ENCODE measurements around the gene CPSF6. TPM values are rescaled to one million over a fixed set of nuclear protein-coding genes. Genes with fewer than 3 reads are reported as not detected.
A peak's percentile ranks its signal among the peaks of the same experiment; 100 is the strongest.

CPSF6 gene
- total RNA-seq, 2 experiments from 2014 or later: 86.6 to 90.0 TPM

DNA sequence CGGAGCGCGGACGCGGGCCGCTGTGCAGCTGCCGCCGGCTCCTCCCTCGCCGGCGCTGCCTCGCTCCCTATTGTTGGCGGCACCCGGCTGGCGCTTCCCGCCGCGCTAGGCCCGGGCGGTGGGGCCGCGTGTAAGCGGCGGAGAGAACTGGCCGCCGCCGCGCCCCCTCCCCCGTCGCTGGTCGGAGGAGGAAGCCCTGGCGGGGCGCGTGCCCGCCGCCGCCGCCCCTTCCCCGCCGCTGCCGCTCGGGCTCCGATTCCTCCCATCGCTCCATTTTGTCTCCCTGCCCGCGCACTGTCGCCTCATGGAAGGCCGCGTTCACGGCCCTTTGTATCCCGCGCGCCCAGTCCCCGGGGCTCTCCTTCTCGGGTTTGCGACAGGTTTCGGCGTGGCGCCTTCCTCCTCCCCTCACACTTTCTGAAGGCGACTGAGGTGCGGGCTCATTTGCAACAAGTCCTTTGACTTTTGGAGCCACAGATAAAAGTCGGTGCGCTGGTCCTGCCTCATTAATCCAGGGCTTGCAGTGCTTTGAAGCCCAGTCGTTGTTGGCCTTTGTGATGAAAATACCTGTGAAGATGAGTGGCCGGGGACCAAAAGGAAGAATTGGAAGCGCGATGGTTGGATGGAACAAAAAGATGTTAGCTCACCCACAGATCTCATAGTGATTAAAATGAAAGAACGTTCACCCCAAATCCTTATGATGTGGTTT lies 707 bp downstream of the CPSF6 start:
- H3K4me1 Mint-ChIP-seq (ENCODE audit: low read depth): peaks cover 51% of the 10 kb centered on the region
- CTCF ChIA-PET: interaction anchor here (1.2 to 1.7 kb wide), 3 partner anchors 12 to 83 kb away, joined by 4 to 5 read pairs (median 4); no protein-coding TSS in a partner anchor
- H3K36me3 Mint-ChIP-seq: peaks cover 11% of the 10 kb centered on the region
- no peaks in the 10 kb centered on the region for H3K27me3 Mint-ChIP-seq
- intact Hi-C loops (cut with micrococcal nuclease): loop anchor here (1.0 to 2.0 kb wide), 7 partner anchors 14 to 1003 kb away; partner anchors contain the start of genes CCT2 and CNOT2
- no peaks in the 10 kb centered on the region for H3K9me3 Mint-ChIP-seq
- peak overlapping the region; percentile 96 for H3K4me3 Mint-ChIP-seq
- POLR2A ChIA-PET: interaction anchor here (0.7 to 2.2 kb wide), 5 partner anchors 12 to 78 kb away, joined by 3 to 10 read pairs (median 4); no protein-coding TSS in a partner anchor
- DNase-seq: peak; percentile 59
- peak overlapping the region; percentile 99 for H3K27ac Mint-ChIP-seq

DNA sequence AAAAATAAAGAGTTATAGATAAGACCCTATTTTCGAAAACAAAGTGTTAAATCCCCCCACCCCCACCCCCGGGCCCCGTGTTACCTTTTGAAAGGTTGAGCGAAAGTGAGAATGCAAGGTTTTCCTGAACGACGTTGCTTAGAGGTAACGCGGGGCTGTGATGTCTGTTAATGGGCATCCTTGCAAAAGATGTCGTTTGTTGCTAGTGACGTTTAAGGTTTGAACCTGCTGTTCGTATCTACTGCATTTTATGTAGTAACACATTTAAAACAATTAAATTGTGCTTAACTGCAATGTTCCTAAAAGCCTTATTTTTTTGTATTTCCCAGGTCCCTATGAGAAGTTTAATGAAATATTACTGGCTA lies 1.2 kb downstream of the CPSF6 start:
- H3K4me1 Mint-ChIP-seq (ENCODE audit: low read depth): peaks cover 57% of the 10 kb centered on the region
- peaks cover 11% of the 10 kb centered on the region for H3K36me3 Mint-ChIP-seq
- DNase-seq: peak; percentile 51
- peak overlapping the region; percentile 96 for H3K4me3 Mint-ChIP-seq
- no peaks in the 10 kb centered on the region for H3K9me3 Mint-ChIP-seq
- ChIA-PET POLR2A (interaction anchor here (0.7 to 2.2 kb wide), 3 partner anchors 12 to 79 kb away, joined by 4 to 10 read pairs (median 4); no protein-coding TSS in a partner anchor), CTCF (interaction anchor here (1.3 kb wide), 1 partner anchor 11 kb away, joined by 4 read pairs; no protein-coding TSS in a partner anchor)
- no peaks in the 10 kb centered on the region for H3K27me3 Mint-ChIP-seq
- intact Hi-C loops (cut with micrococcal nuclease): loop anchor here (1.0 kb wide), 1 partner anchor 14 kb away; no protein-coding TSS in a partner anchor
- peak overlapping the region; percentile 99 for H3K27ac Mint-ChIP-seq

DNA sequence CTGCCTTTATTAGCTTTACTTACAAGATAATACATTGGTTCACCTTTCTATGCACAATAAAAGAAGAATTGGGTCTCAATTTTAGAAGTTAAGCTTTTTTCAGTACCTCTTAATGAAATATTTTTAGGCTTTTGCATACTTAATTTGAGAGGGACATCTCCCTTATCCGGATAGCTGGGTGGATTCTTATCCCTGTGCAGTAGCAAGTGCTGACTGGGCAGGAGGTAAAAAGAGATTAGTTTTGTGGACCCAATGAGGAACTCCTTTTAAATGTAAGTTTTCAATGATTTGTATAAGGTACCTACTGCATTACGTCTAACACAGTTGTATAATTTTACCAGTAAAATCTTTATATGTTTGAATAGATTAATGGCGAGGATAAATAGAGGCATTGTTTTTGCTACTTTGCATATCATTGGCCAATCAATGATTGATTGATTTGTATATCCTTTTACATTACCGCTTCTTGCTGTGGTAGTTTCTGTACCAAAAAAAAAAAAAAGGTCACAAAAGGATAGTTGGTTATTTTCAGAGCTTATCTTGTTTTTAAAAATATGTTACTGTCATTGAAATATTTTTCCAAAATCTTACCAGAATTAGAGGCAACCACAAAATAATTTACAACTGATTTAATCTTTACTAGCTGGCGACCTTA lies 2.2 kb downstream of the CPSF6 start:
- ChIA-PET POLR2A (interaction anchor here (0.6 to 0.8 kb wide), 2 partner anchors 11 to 230 kb away, joined by 3 to 4 read pairs; no protein-coding TSS in a partner anchor), CTCF (interaction anchor here (1.0 to 3.2 kb wide), 3 partner anchors 12 to 85 kb away, joined by 3 to 33 read pairs (median 16); no protein-coding TSS in a partner anchor)
- peaks cover 64% of the 10 kb centered on the region for H3K4me1 Mint-ChIP-seq (ENCODE audit: low read depth)

DNA sequence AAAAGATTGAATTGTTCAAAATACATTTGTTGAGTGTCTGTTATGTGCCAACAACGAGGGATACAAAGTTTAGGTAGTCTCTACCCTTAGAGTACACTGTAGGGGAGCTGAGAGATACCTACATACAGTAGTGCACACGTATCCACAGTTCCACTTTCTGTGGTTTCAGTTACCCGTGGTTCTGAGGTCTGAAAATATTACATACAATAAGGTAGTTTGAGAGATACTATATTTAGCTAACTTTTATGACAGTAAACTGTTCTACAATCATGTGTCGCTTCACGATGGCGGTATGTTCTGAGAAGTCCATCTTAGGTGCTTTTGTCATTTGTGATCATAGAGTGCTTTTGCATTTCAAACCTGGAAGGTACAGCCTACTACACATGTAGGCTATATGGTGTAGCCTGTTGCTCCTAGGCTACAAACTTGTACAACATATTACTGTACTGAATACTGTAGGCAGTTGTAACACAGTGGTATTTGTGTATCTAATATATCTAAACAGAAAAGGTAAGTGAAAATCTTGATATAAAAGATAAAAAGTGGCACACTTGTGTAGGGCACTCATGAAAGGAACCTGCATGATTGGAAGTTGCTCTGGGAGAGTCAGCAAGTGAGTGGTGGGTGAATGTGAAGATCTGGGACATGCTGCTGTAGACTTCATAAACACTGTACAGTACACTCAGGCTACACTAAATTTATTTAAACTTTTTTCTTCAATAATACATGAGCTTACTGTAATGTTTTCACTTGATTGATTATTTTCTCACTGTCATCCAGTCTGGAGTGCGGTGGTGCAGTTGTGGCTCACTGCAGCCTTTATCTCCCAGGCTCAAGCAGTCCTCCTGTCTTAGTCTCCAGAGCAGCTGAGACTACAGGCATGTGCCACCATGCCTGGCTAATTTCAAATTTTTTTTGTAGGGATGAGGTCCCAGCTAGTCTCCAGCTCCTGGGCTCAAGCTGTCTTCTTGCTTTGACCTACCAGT lies 4.0 kb downstream of the CPSF6 start:
- POLR2A ChIA-PET: interaction anchor here (0.7 to 1.5 kb wide), 2 partner anchors 10 to 82 kb away, joined by 3 to 4 read pairs; no protein-coding TSS in a partner anchor
- intact Hi-C loops (cut with micrococcal nuclease): no loop called here
- peak overlapping the region; percentile 53 for H3K4me3 Mint-ChIP-seq

More for the DNA sequence above, 2.2 kb downstream of the CPSF6 start:
- Mint-ChIP-seq H3K27me3 (no peaks in the 10 kb centered on the region), H3K9me3 (no peaks in the 10 kb centered on the region), H3K4me3 (peak overlapping the region; percentile 96), H3K27ac (no peak overlapping the region), H3K36me3 (peaks cover 11% of the 10 kb centered on the region)
- intact Hi-C loops (cut with micrococcal nuclease): no loop called here
- DNase-seq: no peak

DNA sequence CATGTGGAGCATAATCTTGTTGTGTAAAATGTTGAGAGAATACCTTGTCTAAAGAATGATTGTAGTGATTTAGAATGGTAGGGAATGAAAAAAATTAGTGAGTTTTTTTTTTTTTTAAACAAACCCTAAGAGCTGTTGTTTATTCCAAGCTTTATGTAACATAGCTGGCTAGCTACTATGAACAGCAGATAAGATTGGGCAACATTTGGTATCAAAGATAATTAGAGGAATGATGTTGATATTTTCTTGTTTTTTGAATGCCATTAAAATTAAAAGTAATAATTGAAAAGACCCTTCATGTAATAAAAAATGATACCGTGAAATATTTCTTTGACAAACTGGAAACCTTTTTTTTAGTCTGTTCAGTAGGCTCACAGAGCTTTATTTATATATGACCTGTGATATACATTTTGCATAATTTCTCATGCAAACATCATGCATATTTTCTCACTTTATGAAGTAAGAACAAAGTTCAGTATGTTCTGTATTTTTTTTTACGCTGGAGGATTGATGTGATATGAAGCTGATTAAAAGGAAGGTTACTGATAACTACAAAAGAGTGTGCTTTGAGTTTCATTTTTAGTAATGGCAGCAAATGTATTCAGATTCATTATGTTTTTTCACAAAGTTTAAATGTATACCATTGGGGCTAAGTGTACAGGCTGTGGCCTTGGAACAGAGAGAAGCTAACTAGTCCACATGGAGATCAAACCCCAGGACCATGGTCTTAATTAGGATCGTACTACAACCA lies 8.1 kb downstream of the CPSF6 start:
- no peaks in the 10 kb centered on the region for H3K27me3 Mint-ChIP-seq
- no peaks in the 10 kb centered on the region for H3K9me3 Mint-ChIP-seq
- no peak overlapping the region for H3K4me3 Mint-ChIP-seq
- H3K27ac Mint-ChIP-seq: peak overlapping the region; percentile 69
- CTCF ChIA-PET: interaction anchor here (0.6 to 8.4 kb wide), 3 partner anchors 43 to 195 kb away, joined by 3 to 178 read pairs (median 3); no protein-coding TSS in a partner anchor
- no peak for DNase-seq
- intact Hi-C loops (cut with micrococcal nuclease): no loop called here
- H3K4me1 Mint-ChIP-seq (ENCODE audit: low read depth): peaks cover 76% of the 10 kb centered on the region
- POLR2A ChIA-PET: interaction anchor here (0.6 kb wide), 1 partner anchor 27 kb away, joined by 3 read pairs; no protein-coding TSS in a partner anchor
- H3K36me3 Mint-ChIP-seq: peaks cover 12% of the 10 kb centered on the region

More for the DNA sequence above, 4.0 kb downstream of the CPSF6 start:
- H3K4me1 Mint-ChIP-seq (ENCODE audit: low read depth): peaks cover 67% of the 10 kb centered on the region
- CTCF ChIA-PET: interaction anchor here (1.0 to 3.2 kb wide), 4 partner anchors 10 to 87 kb away, joined by 5 to 33 read pairs (median 12); no protein-coding TSS in a partner anchor
- peak overlapping the region; percentile 33 for H3K27ac Mint-ChIP-seq
- no peak for DNase-seq
- H3K27me3 Mint-ChIP-seq: no peaks in the 10 kb centered on the region
- H3K9me3 Mint-ChIP-seq: no peaks in the 10 kb centered on the region
- H3K36me3 Mint-ChIP-seq: peaks cover 14% of the 10 kb centered on the region

DNA sequence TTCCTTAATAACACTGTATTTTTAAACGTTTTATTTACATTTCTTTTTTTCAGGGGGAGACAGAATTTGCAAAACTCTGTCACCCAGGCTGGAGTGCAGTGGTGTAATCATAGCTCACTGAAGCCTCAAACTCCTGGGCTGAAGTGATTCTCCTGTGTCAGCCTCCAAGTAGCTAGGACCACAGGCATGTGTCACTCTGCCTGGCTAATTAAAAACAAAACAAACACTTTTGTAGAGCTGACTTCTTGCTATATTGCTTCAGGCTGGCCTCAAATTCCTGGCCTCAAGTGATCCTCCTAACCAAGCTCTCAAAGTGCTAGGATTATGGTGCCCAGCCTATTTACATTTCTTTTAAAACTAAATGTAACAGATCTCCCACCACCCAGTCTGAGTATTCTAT lies 12.7 kb downstream of the CPSF6 start:
- H3K4me3 Mint-ChIP-seq: no peak overlapping the region
- H3K27ac Mint-ChIP-seq: peak overlapping the region; percentile 36
- intact Hi-C loops (cut with micrococcal nuclease): loop anchor here (5.0 to 10.0 kb wide), 2 partner anchors 180 to 417 kb away; no protein-coding TSS in a partner anchor
- CTCF ChIA-PET: interaction anchor here (0.6 to 8.4 kb wide), 6 partner anchors 10 to 346 kb away, joined by 3 to 178 read pairs (median 4); partner anchors contain the start of gene CPSF6
- H3K4me1 Mint-ChIP-seq (ENCODE audit: low read depth): peaks cover 51% of the 10 kb centered on the region
- POLR2A ChIA-PET: interaction anchor here (1.0 to 1.4 kb wide), 3 partner anchors 10 to 13 kb away, joined by 3 to 4 read pairs (median 3); partner anchors contain the start of gene CPSF6
- H3K27me3 Mint-ChIP-seq: no peaks in the 10 kb centered on the region
- H3K36me3 Mint-ChIP-seq: peaks cover 24% of the 10 kb centered on the region
- H3K9me3 Mint-ChIP-seq: no peaks in the 10 kb centered on the region
- DNase-seq: no peak

DNA sequence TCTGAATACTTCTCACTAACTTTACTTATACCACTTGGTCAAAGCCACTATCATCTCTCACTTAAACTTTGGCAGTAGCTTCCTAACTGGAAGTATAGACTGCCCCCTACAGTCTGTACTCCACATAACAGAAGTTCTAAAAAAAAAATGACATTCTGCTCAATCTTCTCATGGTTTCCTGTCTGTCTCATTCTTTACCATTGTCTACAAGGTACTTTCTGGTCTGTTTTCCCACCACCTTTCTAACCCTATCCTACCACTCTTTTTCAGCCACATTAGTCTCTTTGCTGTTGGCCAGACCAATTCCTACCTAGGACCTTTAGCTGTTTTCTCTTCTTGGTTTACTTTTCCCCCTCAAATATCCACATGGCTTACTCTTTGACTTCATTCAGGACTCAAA lies 14.7 kb downstream of the CPSF6 start:
- Mint-ChIP-seq H3K27ac (peak overlapping the region; percentile 67), H3K4me1 (ENCODE audit: low read depth) (peaks cover 36% of the 10 kb centered on the region), H3K9me3 (no peaks in the 10 kb centered on the region), H3K27me3 (no peaks in the 10 kb centered on the region), H3K4me3 (no peak overlapping the region), H3K36me3 (peaks cover 28% of the 10 kb centered on the region)
- ChIA-PET CTCF (interaction anchor here (0.5 to 8.4 kb wide), 25 partner anchors 9 to 424 kb away, joined by 3 to 178 read pairs (median 4); no protein-coding TSS in a partner anchor), POLR2A (interaction anchor here (1.2 to 1.8 kb wide), 3 partner anchors 11 to 97 kb away, joined by 3 to 9 read pairs (median 4); no protein-coding TSS in a partner anchor)
- DNase-seq: no peak
- intact Hi-C loops (cut with micrococcal nuclease): loop anchor here (1.0 to 10.0 kb wide), 4 partner anchors 14 to 419 kb away; no protein-coding TSS in a partner anchor

DNA sequence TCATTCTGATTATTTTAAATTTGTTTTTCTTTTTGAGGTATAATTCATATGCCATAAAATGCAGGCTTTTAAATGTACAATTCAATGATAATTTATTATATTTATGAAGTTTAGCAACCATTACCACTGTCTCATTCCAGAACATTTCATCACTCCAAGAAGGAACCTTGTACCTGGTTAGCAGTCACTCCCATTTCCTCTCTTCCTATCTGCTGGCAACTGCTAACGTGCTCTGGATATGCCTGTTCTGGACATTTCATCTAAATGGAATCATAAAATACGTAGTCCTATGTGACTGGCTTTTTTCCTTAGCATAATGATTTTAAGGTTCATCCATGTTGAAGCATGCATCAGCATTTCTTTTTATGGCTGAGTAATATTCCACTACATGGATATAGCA lies 15.5 kb downstream of the CPSF6 start:
- no peak for DNase-seq
- peaks cover 28% of the 10 kb centered on the region for H3K4me1 Mint-ChIP-seq (ENCODE audit: low read depth)
- H3K9me3 Mint-ChIP-seq: no peaks in the 10 kb centered on the region
- H3K4me3 Mint-ChIP-seq: no peak overlapping the region
- H3K27me3 Mint-ChIP-seq: no peaks in the 10 kb centered on the region
- H3K27ac Mint-ChIP-seq: no peak overlapping the region
- peaks cover 28% of the 10 kb centered on the region for H3K36me3 Mint-ChIP-seq
- ChIA-PET POLR2A (interaction anchor here (1.2 to 1.8 kb wide), 3 partner anchors 11 to 98 kb away, joined by 3 to 9 read pairs (median 4); no protein-coding TSS in a partner anchor), CTCF (interaction anchor here (0.7 to 8.4 kb wide), 21 partner anchors 10 to 424 kb away, joined by 3 to 178 read pairs (median 4); no protein-coding TSS in a partner anchor)
- intact Hi-C loops (cut with micrococcal nuclease): loop anchor here (1.0 to 10.0 kb wide), 4 partner anchors 15 to 420 kb away; no protein-coding TSS in a partner anchor

DNA sequence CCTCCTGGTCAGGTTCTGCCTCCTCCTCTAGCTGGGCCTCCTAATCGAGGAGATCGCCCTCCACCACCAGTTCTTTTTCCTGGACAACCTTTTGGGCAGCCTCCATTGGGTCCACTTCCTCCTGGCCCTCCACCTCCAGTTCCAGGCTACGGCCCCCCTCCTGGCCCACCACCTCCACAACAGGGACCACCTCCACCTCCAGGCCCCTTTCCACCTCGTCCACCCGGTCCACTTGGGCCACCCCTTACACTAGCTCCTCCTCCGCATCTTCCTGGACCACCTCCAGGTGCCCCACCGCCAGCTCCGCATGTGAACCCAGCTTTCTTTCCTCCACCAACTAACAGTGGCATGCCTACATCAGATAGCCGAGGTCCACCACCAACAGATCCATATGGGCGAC lies 19.3 kb downstream of the CPSF6 start:
- no peak overlapping the region for H3K4me3 Mint-ChIP-seq
- peaks cover 5% of the 10 kb centered on the region for H3K4me1 Mint-ChIP-seq (ENCODE audit: low read depth)
- H3K36me3 Mint-ChIP-seq: peaks cover 48% of the 10 kb centered on the region
- intact Hi-C loops (cut with micrococcal nuclease): loop anchor here (10.0 kb wide), 1 partner anchor 424 kb away; no protein-coding TSS in a partner anchor
- DNase-seq: no peak
- no peaks in the 10 kb centered on the region for H3K9me3 Mint-ChIP-seq
- ChIA-PET CTCF (interaction anchor here (2.0 kb wide), 1 partner anchor 102 kb away, joined by 8 read pairs; no protein-coding TSS in a partner anchor), POLR2A (no interaction called here)
- no peak overlapping the region for H3K27ac Mint-ChIP-seq
- no peaks in the 10 kb centered on the region for H3K27me3 Mint-ChIP-seq
